HFFc6 (cell line): ENCODE measurements around the gene KCNJ10. TPM values are rescaled to one million over a fixed set of nuclear protein-coding genes. Genes with fewer than 3 reads are reported as not detected.

Experiments used
- DNase-seq: peaks from one replicate; pipeline ENCODE4 v3.0.0-alpha.2; 2018
- H3K27ac Mint-ChIP-seq: 2 replicates; pipeline ENCODE4 v1.8.0; 2020; ENCODE audit warnings: mild to moderate bottlenecking, mixed read lengths
- H3K27me3 Mint-ChIP-seq: 2 replicates; pipeline ENCODE4 v1.8.0; 2021; ENCODE audit warnings: mild to moderate bottlenecking, moderate library complexity, mixed read lengths; ENCODE audit not compliant: insufficient read depth
- H3K36me3 Mint-ChIP-seq: 2 replicates; pipeline ENCODE4 v1.8.0; 2021; ENCODE audit warnings: low read depth, mixed read lengths
- H3K4me1 Mint-ChIP-seq: 2 replicates; pipeline ENCODE4 v1.8.0; 2020; ENCODE audit warnings: low read depth, mixed read lengths
- H3K4me3 Mint-ChIP-seq: 2 replicates; pipeline ENCODE4 v1.8.0; 2020; ENCODE audit warnings: mild to moderate bottlenecking, moderate library complexity, mixed read lengths
- H3K9me3 Mint-ChIP-seq: 2 replicates; pipeline ENCODE4 v1.8.0; 2020; ENCODE audit warnings: mild to moderate bottlenecking, mixed read lengths
- CTCF ChIP-seq: fragments of 200-600 bp; sonication (generic); IDR thresholded peaks from 2 replicates; pipeline ENCODE4 v1.5.0; 2021; ENCODE audit warnings: antibody characterized with exemption, mild to moderate bottlenecking
- total RNA-seq, 6 experiments: library from RNA; stranded (reverse); fragmentation: NEBNext Ultra II Directional; extraction: Animal tissue kit (Norgen Biotek cat#: 25700); gene quantifications; 2 replicates in 1 of 6; 3 replicates in 5 of 6; pipeline ENCODE4 v1.2.3, GENCODE V29; 2021

KCNJ10 gene
- total RNA-seq, 6 experiments from 2014 or later: not detected

DNA sequence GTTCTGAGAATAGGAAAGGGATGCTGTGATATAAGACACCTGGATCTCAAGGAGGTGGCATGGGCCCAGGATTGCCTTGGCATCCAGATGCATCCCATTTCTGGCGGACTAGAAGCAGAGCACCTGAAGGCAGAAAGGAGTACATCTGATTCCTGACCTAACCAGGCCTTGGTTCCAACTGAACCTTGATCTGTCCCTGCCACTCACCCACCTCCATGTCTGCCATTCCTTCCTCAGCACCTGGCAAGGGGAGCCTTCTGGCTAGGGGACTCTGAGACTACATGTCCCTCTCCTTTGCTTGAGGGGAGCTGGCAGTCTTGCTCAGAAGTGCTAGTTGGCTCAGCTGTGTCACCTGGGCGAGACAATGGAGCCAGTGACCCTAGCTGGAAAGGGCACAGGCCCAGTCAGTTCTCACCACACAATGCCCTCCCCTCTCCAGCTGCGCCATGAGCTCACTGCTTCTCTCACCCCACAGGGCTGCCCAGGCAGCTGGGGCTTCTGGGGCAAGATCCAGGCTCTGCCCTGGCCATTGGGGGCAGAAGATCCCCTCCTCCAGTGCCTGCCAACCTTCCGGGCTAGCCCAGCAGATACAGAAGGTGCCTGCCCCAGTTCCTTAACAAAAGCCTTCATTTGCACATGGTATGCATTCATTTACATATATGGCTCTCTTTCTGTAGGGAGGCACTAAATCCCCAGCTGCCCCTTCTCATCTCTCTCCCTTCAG, 25.6 kb upstream of the KCNJ10 start:
- no peak overlapping the region for H3K4me3 Mint-ChIP-seq
- no peak overlapping the region for H3K27ac Mint-ChIP-seq
- H3K9me3 Mint-ChIP-seq: no peaks in the 10 kb centered on the region
- TF ChIP-seq CTCF: no peak
- H3K4me1 Mint-ChIP-seq: peaks cover 23% of the 10 kb centered on the region
- H3K27me3 Mint-ChIP-seq: peaks cover 3% of the 10 kb centered on the region
- no peak for DNase-seq
- no peaks in the 10 kb centered on the region for H3K36me3 Mint-ChIP-seq

DNA sequence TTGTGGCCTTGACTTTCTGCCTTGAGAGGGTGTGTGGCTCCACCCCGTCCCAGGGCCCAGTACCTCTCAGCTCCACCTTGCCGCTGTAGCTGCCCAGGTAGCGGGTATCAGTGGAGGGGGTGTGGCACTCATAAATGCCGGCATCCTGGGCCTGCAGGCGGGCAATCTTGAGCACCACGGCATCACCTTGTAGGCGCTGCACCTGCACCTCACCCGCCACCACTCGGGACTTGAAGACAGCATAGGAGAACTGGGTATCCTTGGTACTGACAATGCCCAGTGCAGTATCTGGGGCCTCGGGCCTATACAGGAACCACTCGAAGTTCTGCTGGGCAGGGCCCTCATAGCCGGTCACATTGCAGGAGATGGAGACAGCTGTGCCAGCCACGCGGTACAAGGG, 24.8 kb upstream of the KCNJ10 start:
- Mint-ChIP-seq H3K9me3 (no peaks in the 10 kb centered on the region), H3K4me1 (peaks cover 23% of the 10 kb centered on the region), H3K27ac (no peak overlapping the region), H3K36me3 (no peaks in the 10 kb centered on the region), H3K4me3 (no peak overlapping the region), H3K27me3 (peaks cover 6% of the 10 kb centered on the region)
- TF ChIP-seq CTCF: no peak
- no peak for DNase-seq

- Mint-ChIP-seq H3K4me3 (no peak overlapping the region), H3K27me3 (peaks cover 6% of the 10 kb centered on the region), H3K27ac (no peak overlapping the region), H3K4me1 (peaks cover 19% of the 10 kb centered on the region), H3K9me3 (no peaks in the 10 kb centered on the region), H3K36me3 (no peaks in the 10 kb centered on the region)
- TF ChIP-seq CTCF: no peak
- no peak for DNase-seq
These were observed 24.3 kb upstream of the KCNJ10 start for GRCh38 chr1:160094291-160094625.

- H3K27me3 Mint-ChIP-seq: peaks cover 10% of the 10 kb centered on the region
- DNase-seq: no peak
- no peaks in the 10 kb centered on the region for H3K9me3 Mint-ChIP-seq
- no peak overlapping the region for H3K4me3 Mint-ChIP-seq
- no peaks in the 10 kb centered on the region for H3K36me3 Mint-ChIP-seq
- H3K27ac Mint-ChIP-seq: no peak overlapping the region
- no peak for TF ChIP-seq CTCF
- H3K4me1 Mint-ChIP-seq: peaks cover 17% of the 10 kb centered on the region
These were observed 23.8 kb upstream of the KCNJ10 start for GRCh38 chr1:160093624-160094290.

DNA sequence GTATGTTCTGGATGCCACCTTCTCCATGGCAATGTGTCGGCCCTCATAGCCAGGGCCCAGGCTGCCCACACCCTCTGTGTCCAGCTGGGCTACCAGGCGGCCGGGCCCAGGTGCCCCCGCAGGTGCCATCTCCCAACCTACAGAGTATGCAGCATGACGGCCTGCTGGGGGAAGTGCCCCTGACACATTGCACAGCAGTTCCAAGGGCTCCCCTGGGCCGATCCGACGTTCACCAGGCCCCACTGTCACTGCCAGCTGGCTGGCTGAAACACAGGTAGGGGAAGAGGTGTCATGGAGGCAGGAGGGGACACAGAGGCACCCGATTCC, 23.1 kb upstream of the KCNJ10 start:
- TF ChIP-seq CTCF: no peak
- Mint-ChIP-seq H3K27ac (no peak overlapping the region), H3K4me3 (no peak overlapping the region), H3K36me3 (no peaks in the 10 kb centered on the region), H3K27me3 (peaks cover 13% of the 10 kb centered on the region), H3K9me3 (no peaks in the 10 kb centered on the region), H3K4me1 (peaks cover 17% of the 10 kb centered on the region)
- no peak for DNase-seq
